DMS53 treated with DMSO at 0.1 percent for 48 hours (cell line): ENCODE results near the gene GPR85.
"Not testable (repeated sequence)": the region's sequence is repeated elsewhere in the genome, so short reads cannot be mapped to it uniquely, and the experiment has no call there.

Experiments
- DNase-seq: peaks from one replicate; lab custom pipeline; 2025; ENCODE audit not compliant: unreplicated experiment; lab: John Stamatoyannopoulos, UW

The GPR85 gene

DNA sequence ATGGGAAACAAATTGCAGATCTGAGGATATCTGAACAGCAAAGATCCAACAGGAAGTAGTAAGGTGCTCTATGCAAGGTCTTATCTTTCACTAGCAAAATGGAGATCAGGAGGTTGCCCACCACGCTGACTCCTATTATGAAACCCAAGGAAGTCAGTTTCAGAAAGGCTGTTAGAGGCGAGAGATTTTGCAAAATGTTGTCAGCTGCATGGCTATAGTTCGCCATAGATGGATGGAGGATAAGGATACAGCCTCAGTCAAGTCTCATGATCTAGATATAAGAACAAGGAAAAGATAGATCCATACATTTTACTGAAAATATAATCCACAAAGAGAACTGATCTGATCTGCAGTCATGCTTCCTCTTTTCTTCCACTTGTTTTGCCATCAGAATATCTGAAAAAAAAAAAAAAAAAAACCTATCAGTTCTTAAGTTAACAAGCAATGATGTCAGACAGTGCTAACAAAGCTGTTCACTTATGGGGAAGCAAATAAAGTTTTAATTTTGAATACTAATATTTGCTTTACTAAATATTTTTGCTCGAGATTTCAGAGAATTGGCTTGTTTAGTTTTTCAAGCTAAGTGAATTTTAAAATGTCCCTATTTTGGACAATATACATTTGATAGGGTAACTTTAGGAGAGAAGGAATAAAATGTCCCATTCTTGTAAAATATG, 2.0 kb downstream of the GPR85 start:
- no peak for DNase-seq

DNA sequence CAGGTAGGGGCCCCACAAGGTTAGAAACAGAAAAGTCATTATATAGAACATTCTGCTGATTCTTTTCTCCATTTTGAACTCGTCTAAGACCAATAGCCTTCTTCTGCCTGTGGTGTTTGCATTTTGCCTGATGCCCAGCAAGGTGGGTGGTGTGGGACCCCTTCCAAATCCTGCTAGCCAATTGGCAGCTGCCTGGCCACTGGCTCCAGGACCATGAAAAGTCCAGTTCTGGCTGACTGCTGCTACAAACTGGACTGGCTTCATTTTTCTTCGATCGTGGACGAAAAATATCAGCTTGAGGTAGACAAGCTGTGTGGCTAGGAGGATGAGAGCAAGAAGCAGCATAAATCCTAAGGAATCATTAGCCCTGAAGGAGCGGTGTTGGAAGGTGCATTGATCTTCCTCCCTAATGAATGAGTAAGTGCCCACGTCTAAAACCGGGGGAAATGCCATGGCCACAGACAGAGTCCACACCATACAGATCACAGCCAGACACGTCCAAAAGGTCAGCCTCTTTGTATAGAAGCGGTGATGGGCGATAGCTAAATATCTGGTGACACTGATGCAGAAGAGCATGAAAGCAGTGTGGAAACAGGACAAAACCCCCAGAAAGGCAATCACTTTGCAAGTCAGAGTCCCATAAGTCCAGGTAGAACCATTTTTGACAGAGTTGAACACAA, 2.7 kb downstream of the GPR85 start:
- DNase-seq, result no peak

DNA sequence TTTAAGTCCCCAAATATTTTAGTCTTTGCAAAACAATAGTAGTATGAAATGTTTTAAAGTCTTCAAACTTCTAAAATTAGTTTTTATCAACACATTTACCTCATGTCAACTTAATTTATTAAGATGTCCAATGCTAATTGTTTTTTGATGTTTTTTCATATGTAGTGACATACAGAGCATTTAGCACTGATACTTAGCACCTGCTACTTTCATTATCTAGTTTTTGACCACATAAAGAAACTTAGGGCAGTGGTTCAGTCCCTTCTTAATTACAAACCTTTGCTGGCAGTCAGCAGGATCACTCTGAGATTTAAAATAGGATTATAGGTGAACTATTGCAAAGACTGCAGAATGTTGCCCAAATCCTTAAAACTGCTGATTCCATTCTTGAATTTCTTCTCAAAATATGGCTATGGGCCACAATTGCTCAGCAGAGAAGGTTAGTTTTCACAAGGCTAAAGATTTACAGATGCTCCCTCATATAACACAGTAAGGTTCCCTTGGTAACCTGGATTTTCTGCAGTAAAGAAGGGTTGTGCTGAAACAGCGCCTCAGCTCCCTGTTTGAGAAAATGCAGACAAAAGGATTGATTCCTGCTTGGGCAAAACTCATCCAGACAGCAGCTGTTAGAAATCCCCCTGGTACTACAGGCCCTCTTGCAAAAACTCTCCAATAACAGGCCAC, 3.4 kb downstream of the GPR85 start:
- DNase-seq, result no peak

DNA sequence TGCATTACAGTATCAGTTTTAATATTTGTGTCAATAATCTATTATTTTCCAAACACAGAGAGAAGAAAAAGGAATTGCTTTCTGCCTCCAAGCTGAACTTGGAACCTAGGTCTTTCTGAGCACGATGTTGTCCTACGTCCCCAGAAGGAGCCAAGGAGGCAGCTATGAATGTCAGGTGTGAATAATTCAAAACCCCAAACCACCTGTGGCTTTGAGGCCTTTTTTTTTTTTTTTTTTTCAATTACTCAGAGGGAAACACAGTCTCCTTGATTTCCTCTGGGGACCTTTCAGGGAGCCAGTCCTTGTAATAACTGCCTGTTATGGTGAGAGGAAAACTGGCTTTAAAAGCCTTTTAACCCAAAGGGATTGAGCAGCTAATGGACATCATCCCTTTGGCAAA, 8.3 kb downstream of the GPR85 start:
- no peak for DNase-seq

DNA sequence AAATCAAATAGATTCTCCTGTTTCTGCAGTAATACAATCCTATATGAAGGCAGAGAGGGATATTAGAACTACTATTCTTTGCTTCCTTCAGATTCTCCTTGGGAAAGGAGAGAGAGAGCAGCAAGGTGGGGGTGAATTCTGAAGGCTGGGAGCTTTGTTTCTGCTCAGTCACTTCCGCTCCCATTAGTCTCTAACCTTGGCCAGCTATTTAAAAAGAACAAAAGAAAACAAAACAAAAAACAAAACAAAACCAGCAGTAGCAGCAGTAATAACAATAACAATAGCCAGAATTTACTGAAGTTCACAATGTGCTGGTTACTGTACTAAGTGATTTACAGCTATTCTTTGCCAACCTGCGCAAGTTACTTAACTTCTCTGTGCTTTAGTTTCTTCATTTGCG, 9.9 kb downstream of the GPR85 start:
- DNase-seq, result no peak

DNA sequence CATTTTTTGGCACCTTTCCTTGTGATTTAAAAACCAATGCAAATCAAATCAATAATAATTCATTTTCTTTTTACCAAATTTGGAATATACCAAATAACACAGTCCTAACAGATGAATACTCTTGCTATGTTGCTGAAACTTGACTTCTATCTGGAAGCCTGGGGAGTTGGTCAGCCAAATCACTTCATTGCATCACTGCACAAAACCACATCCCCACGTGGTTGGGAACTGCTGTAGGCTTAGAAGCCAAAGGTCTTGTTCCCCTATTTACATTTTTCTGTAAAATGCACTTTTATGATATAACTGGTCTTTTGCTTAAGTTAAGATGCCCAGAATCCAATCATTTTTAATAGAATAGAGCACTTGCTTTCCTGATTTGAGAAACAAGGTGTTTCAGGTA, 15.2 kb downstream of the GPR85 start:
- no peak for DNase-seq

DNA sequence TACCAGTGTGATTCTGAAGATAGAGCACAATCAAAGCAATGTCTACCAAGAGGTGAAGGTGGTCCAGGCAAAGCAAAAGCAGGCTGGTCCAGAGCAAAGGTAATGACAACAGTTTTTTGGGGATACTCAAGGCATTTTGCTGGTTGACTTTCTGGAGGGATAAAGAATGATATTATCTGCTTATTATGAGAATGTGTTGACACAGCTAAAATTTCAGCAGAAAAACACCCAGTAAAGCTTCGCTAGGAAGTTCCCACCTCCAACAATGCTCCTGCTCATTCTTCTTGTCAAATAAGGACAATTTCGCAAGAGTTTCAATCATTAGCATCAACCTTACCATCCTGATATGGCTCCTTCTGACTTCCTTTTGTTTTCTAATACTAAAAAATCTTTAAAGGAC, 24.1 kb downstream of the GPR85 start:
- DNase-seq, result no peak

DNA sequence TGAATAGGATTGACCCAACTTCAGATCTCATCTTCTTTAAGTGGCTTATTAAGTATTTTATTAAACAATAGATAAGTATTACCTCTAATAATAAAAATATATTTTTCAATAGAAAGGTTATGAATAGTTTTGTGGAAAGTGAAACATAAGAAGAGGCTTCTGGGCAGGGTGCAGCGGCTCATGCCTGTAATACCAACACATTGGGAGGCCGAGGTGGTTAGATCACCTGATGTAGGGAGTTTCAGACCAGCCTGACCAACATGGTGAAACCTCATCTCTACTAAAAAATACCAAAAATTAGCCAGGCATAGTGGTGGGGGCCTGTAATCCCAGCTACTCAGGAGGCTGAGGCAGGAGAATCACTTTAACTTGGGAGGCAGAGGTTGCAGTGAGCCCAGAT, 26.5 kb downstream of the GPR85 start:
- DNase-seq, result no peak

DNA sequence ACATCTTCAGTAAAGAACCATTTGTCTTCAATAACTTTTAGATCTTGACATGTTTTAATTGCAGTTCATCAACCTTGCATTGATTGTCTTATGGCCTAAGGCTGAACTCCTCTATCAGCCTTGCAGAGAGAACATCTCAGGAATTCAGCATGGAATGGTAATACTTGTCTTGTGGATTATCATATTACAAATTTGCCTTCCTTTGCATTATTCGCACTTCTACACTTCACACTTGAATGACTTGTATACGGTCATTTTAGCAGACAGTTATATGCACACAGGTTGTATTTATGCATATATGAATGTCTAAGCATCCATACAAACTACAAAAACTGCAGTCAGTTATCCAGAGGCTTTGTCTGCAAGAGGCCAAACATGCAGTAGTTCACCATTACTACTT, 31.7 kb downstream of the GPR85 start:
- no peak for DNase-seq

DNA sequence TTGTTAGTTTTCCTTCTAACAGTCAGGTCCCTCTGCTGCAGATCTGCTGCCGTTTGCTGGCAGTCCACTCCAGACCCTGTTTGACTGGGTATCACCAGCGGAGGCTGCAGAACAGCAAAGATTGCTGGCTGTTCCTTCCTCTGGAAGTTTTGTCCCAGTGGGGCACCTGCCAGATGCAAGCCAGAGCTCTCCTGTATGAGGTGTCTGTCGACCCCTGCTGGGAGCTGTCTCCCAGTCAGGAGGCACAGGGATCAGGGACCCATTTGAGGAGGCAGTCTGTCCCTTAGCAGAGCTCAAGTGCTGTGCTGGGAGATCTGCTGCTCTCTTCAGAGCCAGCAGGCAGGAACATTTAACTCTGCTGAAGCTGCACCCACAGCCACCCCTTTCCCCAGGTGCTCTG, 32.4 kb downstream of the GPR85 start:
- DNase-seq, result not testable (repeated sequence)

DNA sequence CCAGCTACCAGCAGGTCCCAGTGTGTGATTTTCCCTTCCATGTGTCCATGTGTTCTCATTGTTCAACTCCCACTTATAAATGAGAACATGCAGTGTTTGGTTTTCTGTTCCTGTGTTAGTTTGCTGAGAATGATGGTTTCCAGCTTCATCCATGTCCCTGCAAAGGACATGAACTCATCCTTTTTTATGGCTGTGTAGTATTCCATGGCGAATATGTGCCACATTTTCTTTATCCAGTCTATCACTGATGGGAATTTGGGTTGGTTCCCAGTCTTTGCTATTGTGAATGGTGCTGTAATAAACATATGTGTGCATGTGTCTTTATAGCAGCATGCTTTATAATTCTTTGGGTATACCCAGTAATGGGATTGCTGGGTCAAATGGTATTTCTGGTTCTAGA, 37.4 kb downstream of the GPR85 start:
- DNase-seq, result not testable (repeated sequence)

DNA sequence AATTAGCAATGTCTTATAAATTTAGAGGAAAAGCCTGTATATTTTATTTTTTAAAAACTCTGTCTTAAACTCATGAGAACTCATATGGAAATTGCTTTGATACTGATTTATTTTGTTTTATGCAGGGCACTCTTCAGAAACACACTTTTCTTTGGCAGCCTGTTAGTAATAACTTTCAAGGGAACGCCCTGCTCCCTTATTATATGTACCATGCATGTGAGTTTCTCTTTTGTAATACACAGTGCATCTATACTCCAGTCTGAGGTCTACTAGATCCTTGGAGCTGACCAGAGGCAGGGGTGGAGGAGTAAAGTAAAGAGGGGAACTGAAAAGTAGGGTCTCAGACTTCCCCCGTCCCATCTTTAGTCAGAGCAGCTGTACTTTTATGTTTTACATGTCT, 40.2 kb downstream of the GPR85 start:
- no peak for DNase-seq

DNA sequence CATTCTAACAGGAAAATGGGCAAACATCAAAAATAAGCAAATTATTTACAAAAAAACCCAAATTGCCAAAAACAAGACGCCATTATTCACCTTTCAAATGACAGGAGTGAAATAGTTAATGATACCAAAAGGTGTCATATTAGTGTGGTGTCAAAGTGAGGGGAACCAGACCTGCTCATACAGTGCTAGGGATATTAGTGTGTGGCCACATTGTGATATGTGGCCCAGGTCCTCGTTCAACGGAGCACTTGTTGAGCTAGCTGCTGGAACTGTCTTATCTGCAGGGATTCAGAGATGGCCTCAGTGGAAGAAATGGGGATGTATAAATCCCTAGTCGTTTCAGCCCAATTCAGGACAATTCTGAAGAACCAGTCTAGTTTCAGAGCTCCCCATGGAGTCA, 41.2 kb downstream of the GPR85 start:
- no peak for DNase-seq

DNA sequence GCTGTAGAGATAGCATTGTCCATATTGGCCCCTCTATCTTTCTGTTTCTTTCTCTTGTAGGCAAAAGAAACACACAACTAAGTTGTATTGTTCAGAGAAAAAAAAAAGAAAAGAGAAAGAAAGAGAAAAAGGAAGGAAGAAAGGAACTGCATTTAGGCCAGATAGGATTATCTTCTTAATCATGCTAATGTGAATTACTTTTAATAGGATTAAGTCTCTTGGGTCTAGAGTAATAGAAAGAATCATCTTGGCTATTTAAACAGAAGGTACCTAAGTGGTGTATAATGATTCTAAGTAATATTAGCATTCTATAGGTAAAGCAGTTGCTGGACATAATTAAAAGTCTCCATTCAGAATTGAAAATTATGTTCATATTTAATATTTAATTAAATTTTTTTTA, 42.2 kb downstream of the GPR85 start:
- no peak for DNase-seq

DNA sequence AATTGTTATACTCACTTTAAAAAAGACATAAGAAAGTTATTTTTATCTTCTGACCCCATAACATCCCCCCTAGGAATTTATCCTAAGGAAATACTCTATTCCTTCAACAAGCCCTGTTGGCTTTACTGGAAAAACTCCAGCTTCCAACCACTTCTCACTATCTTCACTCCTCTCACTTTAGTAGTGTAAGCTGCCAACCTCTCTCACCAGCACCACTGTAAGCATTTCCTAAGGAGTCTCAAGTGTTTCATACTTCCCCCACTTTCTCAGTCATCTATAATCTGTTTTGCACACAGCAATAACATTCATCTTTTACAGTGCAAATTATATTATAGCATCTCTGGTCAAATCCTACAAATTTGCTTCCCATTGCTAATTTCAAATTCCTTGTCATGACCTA, 45.8 kb downstream of the GPR85 start:
- DNase-seq, result no peak

DNA sequence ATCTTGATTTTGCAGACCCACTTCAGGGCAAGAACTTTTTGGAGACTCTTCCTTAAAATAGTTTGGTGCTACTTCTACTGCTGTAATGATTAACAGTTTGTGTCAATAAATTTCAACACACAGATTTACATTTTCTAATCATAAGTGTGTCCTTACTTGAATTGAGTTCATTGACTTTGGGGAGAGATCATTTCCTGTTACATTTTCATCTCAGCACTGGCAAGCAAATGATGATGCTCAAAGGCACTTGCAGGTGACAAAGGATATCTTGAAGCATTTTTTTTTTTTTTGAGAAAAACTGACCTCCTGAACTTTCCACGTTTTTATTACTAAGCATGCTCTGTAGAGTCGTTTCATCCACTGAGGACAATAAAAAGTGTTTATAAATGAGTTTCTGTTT, 52.7 kb downstream of the GPR85 start:
- DNase-seq, result no peak
